ENCODE results near the gene PLEKHH1. TPM values are rescaled to one million over a fixed set of nuclear protein-coding genes. Genes with fewer than 3 reads are reported as not detected.

Gene PLEKHH1
- polyA plus RNA-seq, 1 donor from 2014 or later = 34.1 TPM

- Histone ChIP-seq H3K4me2 (ENCODE audit: low read length) (no peak overlapping the region), H3F3A (ENCODE audit: insufficient read depth, low read length, poor library complexity, severe bottlenecking) (no peaks in the 10 kb centered on the region)
- no peak for TF ChIP-seq EZH2 (IDR thresholded peaks at IDR 0.05; ENCODE audit: borderline replicate concordance, insufficient read depth, low read length, poor library complexity, severe bottlenecking)
- no peak for TF ChIP-seq CTCF (IDR thresholded peaks at IDR 0.05; ENCODE audit: poor library complexity, severe bottlenecking)
Observed at GRCh38 chr14:67636361-67636919, 103.3 kb downstream of the PLEKHH1 start.

DNA sequence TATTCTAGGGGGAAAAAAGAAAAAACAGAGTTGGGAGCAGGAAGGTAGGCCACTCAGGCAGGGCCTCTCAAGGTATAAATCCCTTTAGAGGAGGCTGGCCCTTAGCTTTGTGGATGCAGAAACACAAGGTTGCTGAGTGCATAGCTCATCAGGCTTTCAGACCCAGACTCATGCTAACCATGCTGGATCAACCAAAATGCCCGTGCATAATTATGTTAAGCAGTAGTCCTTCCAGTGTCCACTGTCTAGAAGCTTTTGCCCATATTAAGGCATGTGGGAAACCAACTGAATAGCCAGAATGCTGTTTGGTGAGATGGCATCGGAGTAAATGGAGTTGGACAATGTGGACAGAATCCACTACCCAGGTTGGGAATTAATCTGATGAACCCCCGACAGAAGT lies 105.6 kb downstream of the PLEKHH1 start:
- Histone ChIP-seq H3K36me3 (ENCODE audit: insufficient read depth, low read length) (no peaks in the 10 kb centered on the region), H3K79me2 (replicated peaks; ENCODE audit: insufficient read depth, low read length) (no peaks in the 10 kb centered on the region), H3K9me3 (ENCODE audit: low read length) (no peaks in the 10 kb centered on the region), H3K27me3 (ENCODE audit: insufficient read depth, low read depth, low read length) (no peaks in the 10 kb centered on the region), H3K4me3 (ENCODE audit: low read length) (no peak overlapping the region), H3K9me2 (ENCODE audit: insufficient read depth, low read length) (no peaks in the 10 kb centered on the region), H2AFZ (ENCODE audit: low read depth, low read length) (no peak overlapping the region), H3K9ac (ENCODE audit: low read length) (no peak overlapping the region), H4K20me1 (ENCODE audit: insufficient read depth) (no peaks in the 10 kb centered on the region), H3K27ac (ENCODE audit: low read length) (no peak overlapping the region), H3F3A (ENCODE audit: insufficient read depth, low read length, poor library complexity, severe bottlenecking) (no peaks in the 10 kb centered on the region), H3K4me2 (ENCODE audit: low read length) (no peak overlapping the region)
- no peak for TF ChIP-seq POLR2AphosphoS5 (IDR thresholded peaks at IDR 0.05)
- TF ChIP-seq SMC3 (conservative IDR thresholded peaks at IDR 0.05; ENCODE audit: poor library complexity) = no peak
- no peak for TF ChIP-seq REST (IDR thresholded peaks at IDR 0.05; ENCODE audit: borderline replicate concordance)
- TF ChIP-seq EP300 (conservative IDR thresholded peaks at IDR 0.05; ENCODE audit: poor library complexity, severe bottlenecking) = no peak
- no peak for TF ChIP-seq TAF1 (IDR thresholded peaks at IDR 0.05; ENCODE audit: low read depth)
- no peak for TF ChIP-seq CTCF (IDR thresholded peaks at IDR 0.05; ENCODE audit: poor library complexity, severe bottlenecking)
- no peak for TF ChIP-seq MXI1 (conservative IDR thresholded peaks at IDR 0.05; ENCODE audit: poor library complexity, severe bottlenecking)
- TF ChIP-seq RAD21 (conservative IDR thresholded peaks at IDR 0.05) = no peak
- TF ChIP-seq EZH2 (IDR thresholded peaks at IDR 0.05; ENCODE audit: borderline replicate concordance, insufficient read depth, low read length, poor library complexity, severe bottlenecking) = no peak

More at GRCh38 chr14:67636361-67636919, 103.3 kb downstream of the PLEKHH1 start:
- Histone ChIP-seq H3K36me3 (ENCODE audit: insufficient read depth, low read length) (peaks cover 6% of the 10 kb centered on the region), H3K27me3 (ENCODE audit: insufficient read depth, low read depth, low read length) (no peaks in the 10 kb centered on the region), H3K79me2 (replicated peaks; ENCODE audit: insufficient read depth, low read length) (no peaks in the 10 kb centered on the region), H3K9ac (ENCODE audit: low read length) (no peak overlapping the region), H3K9me3 (ENCODE audit: low read length) (no peaks in the 10 kb centered on the region), H4K20me1 (ENCODE audit: insufficient read depth) (no peaks in the 10 kb centered on the region), H3K9me2 (ENCODE audit: insufficient read depth, low read length) (no peaks in the 10 kb centered on the region), H3K4me3 (ENCODE audit: low read length) (no peak overlapping the region), H3K27ac (ENCODE audit: low read length) (no peak overlapping the region), H2AFZ (ENCODE audit: low read depth, low read length) (no peak overlapping the region)

Small RNAs within 50 kb of the gene (small RNA-seq; reads per million reads assigned to genes)
- gene AL132640.3 (0 reads per million in 3 experiments), gene RF00019 (0 to 1.2 (median 0) reads per million in 3 experiments)

Other genes with a start within 250 kb of the PLEKHH1 start
- 172 and 216 TPM in 2 replicates for gene ATP6V1D, start 173.5 kb upstream of the PLEKHH1 start, polyA plus RNA-seq
- 99.4 and 108 TPM in 2 replicates for gene EIF2S1, start 173.0 kb upstream of the PLEKHH1 start, polyA plus RNA-seq
- not detected in 2 replicates for gene PLEK2, start 121.1 kb upstream of the PLEKHH1 start, polyA plus RNA-seq
- 4.2 and 7.9 TPM in 2 replicates for gene TMEM229B, start 44.6 kb upstream of the PLEKHH1 start, polyA plus RNA-seq
- 75.1 and 91.8 TPM in 2 replicates for gene PIGH, start 67.0 kb downstream of the PLEKHH1 start, polyA plus RNA-seq
- gene ARG2, start 86.6 kb downstream of the PLEKHH1 start, polyA plus RNA-seq = 204 and 215 TPM in 2 replicates
- 78.6 and 87.1 TPM in 2 replicates for gene VTI1B, start 141.3 kb downstream of the PLEKHH1 start, polyA plus RNA-seq
- gene RDH11, start 162.5 kb downstream of the PLEKHH1 start, polyA plus RNA-seq = 179 and 190 TPM in 2 replicates
- 0.56 TPM in 1 of 2 replicates, not detected in the other for gene RDH12, start 168.6 kb downstream of the PLEKHH1 start, polyA plus RNA-seq

All from neural cell (in vitro differentiated cells).